ENCODE data around the gene ADAMTS10.
"Not testable (repeated sequence)": the region's sequence is repeated elsewhere in the genome, so short reads cannot be mapped to it uniquely, and the experiment has no call there.

The ADAMTS10 gene

GRCh38 chr19:8593931-8594330 lies 16.6 kb downstream of the ADAMTS10 start:
- DNase-seq (ENCODE audit: low read depth in 3 of 3), result no peak

- DNase-seq (ENCODE audit: low read depth in 3 of 3), result peak; percentile 92 to 95 (median 92)
These were observed 18.1 kb downstream of the ADAMTS10 start for GRCh38 chr19:8592231-8593009.

DNA sequence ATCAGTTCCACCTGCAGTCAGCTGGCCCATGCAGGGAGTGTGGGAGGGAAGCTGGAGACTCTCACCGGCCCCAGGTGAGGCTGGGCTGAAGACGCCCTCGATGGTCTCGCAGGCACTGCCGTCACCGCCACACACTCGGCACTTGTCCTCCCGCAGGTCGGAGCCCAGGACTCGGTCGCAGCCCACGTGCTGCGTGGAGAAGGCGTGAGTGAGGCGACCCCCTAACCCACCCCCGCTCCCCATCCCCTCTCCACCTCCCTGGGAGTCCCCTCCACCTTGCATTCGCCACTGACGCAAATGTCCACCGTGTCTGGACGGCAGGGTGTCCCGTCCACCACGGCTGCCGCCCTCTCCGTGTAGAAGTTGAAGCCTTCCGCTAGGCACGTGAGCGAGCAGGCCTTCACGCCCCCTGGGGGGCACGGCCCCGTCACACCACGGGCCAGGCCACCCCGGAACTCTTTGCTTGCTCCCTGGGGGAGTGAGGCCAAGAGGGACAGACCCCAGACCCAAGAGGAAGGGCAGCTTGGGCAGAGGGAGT lies 21.3 kb downstream of the ADAMTS10 start:
- no peak for DNase-seq (ENCODE audit: low read depth in 3 of 3)

DNA sequence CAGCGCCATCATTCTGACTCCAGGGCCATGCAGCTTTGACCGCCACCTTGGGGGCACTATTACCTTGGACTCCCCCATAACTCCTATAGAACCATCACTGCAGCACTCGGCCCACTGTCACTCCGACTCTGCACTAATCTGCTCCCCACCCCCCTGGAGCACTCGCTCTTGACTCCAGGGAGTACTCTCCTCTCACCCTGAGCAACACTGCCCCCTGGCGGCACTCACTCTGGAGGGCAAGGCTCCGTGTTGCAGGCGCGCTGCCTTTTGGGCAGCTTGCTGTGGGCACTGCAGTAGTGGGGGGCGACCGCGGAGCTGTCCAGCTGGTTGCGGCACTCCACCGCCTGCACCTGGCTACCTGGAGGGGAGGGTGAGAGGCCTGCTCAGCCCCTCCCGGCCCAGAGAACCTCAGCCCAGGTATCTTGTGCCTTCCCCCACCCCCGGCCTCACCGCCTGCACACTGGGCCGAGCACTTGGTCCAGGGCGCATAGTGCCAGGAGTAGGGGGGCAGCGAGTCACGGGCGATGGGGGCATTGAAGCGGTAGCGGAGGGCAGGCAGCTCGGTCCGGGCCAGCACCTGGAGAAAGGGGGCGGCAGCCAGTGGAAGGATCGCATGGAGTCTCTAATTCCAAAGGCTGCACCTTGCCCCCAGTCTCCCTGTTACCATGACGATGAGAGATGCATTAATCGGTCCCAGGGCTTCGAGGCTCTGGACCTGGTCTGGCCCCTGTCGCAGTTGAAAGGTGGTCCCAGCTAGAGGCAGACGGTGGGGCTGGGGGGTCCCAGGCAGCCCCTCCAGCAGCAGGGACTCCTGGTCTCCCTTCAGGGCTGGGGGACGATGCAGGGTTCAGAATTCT lies 24.4 kb downstream of the ADAMTS10 start:
- DNase-seq (ENCODE audit: low read depth in 3 of 3), result peak in 1 of 3 experiments; percentile 53

DNA sequence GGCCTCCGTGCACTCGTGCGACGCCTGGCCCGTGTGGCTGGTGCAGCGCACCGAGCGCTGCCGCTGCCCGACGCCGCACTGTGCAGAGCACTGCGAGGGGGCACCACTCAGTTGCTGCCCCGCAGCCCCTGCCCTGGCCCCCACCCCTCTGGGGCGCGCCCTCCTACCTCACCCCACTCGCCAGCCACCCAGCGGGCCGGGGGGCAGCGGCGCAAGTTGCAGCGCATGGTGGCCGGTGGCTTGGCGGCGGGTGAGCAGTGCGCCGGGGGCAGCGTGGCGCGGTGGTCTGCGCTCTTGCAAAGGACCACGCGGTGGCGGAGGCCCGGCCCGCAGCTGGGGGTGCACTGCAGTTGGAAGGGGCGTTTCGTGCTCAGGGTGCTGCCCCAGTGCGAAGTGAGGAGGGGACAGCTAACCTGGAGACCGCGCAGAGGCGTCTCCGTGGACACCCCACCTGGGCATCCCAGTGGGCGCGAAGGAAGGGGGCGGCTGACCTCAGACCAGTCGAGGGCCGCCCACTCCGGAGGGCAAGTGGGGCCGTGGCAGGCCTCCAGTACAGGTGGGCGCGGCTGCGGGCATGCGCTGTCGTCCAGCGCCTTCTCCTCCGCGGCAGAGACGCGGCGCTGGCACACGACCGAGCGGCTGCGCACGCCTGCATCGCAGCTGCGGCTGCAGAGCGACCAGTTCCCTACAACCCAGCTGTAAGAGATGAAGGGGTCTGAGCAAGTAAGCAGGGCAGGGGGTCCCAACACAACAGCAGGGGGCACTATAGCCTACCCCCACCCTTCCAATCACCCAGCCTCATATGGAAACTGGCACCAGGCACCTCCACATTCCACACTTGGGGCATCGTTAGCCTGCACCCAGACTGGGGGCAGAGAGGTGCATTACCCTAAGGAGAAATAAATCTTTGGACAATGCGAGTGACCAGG lies 25.3 kb downstream of the ADAMTS10 start:
- DNase-seq (ENCODE audit: low read depth in 3 of 3), result no peak

GRCh38 chr19:8580710-8581281 lies 29.7 kb downstream of the ADAMTS10 start:
- peak; percentile 70 to 79 (median 76) for DNase-seq (ENCODE audit: low read depth in 3 of 3)

GRCh38 chr19:8578642-8579265 lies 31.8 kb downstream of the ADAMTS10 start:
- peak; percentile 68 to 82 (median 72) for DNase-seq (ENCODE audit: low read depth in 3 of 3)

DNA sequence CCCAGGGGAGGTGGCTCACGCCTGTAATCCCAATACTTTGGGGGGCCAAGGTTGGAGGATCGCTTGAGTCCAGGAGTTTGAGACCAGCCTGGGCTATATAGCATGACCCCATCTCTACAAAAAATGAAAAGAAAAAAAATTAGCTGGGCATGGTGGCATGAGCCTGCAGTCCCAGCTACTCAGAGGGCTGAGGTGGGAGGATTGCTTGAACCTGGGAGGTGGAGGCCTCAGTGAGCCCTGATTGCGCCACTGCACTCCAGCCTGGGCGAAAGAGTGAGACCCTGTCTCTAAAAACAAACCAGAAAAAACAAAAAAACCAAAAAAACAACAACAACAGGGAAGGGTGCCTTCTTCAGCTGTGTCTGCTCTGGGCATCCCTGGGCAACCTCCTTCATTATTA lies 32.8 kb downstream of the ADAMTS10 start:
- DNase-seq (ENCODE audit: low read depth in 3 of 3), result no peak

- no peak for DNase-seq (ENCODE audit: low read depth in 3 of 3)
These were observed 33.3 kb downstream of the ADAMTS10 start, which contains the start of gene MYO1F for GRCh38 chr19:8577247-8577646. Gene MYO1F, minus strand, starts transcription at chr19:8577442. Its CDS starts 133 bp downstream, at chr19:8577309.

GRCh38 chr19:8576273-8576993 lies 34.1 kb downstream of the ADAMTS10 start:
- DNase-seq (ENCODE audit: low read depth in 3 of 3), result no peak

- no peak for DNase-seq (ENCODE audit: low read depth in 3 of 3)
These were observed 35.0 kb downstream of the ADAMTS10 start for GRCh38 chr19:8575467-8575997.

GRCh38 chr19:8574619-8574922 lies 35.9 kb downstream of the ADAMTS10 start:
- DNase-seq (ENCODE audit: low read depth in 3 of 3), result not testable (repeated sequence)

GRCh38 chr19:8573316-8573715 lies 37.2 kb downstream of the ADAMTS10 start:
- no peak for DNase-seq (ENCODE audit: low read depth in 3 of 3)

DNA sequence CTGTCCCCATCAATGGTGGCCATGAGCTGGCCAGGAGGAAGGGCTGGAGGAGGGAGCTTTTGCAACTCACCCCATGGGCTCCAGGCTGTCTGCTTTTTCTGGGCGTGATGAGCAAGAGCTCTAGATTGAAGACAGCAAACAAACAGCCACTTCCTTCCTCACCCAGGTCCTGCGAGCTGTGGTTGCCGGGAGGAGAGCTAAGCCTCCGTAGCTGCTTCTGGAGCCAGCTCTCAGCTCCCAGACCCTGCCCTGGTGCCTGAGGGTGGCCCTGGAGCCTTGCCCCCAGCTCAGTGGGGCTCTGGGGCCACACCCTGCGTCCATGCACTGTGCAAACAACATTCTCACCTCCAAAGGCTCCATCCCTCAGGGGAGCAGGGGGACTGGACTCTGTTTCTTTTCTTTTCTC lies 39.5 kb downstream of the ADAMTS10 start:
- no peak for DNase-seq (ENCODE audit: low read depth in 3 of 3)

DNA sequence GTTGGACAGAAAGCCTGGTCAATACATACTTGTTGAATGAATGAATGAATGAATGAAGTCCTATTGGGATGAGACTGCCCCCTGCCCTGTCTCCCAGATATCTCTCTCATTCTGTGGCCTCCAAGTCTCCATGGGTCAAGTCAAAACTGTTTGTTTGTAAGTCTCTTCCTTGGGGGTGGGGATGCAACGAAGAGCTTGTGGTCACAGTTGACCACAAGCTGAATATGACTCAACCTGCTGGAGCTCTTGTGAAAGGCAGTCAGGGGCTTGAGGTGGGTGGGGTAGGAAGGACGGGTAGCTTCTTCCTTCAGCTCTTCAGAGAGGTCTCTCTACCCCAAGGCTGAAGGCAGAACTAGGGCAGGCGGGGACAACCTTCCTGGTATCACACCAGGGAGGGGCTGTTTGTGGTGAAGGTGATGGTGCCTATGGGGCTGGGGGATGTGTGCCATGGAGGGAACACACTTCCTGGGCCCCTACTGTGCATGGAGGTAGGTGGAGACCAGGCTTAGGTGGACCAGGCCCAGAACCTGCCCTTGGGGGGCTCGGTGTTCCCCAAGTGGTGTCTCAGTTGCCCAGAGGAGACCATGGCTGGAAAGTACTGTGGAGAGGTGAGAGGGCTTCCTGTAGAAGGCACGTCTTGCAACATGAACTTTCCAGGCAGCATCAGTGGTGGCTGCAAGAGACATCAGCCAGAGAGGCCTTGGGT lies 41.3 kb downstream of the ADAMTS10 start:
- DNase-seq (ENCODE audit: low read depth in 3 of 3), result peak; percentile 14 to 46 (median 34)

GRCh38 chr19:8567522-8568172 lies 42.9 kb downstream of the ADAMTS10 start:
- DNase-seq (ENCODE audit: low read depth in 3 of 3), result no peak

DNA sequence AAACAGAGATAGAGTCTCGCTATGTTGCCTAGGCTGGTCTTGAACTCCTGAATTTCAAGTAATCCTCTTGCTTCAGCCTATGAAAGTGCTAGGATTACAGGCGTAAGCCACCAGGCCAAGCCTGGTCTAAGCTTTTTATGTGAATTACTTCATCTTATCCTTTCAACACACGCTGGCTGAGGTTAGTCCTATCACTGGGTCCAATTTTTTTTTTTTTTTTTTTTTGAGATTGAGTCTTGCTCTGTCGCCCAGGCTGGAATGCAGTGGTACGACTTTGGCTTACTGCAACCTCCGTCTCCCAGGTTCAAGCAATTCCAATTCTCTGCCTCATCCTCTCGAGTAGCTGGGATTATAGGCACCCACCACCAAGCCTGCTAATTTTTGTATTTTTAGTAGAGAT lies 43.7 kb downstream of the ADAMTS10 start:
- no peak for DNase-seq (ENCODE audit: low read depth in 3 of 3)

- DNase-seq (ENCODE audit: low read depth in 3 of 3), result not testable (repeated sequence)
These were observed 45.6 kb downstream of the ADAMTS10 start for GRCh38 chr19:8564866-8565265.
